ENCODE data around the gene NSMF.

DNA sequence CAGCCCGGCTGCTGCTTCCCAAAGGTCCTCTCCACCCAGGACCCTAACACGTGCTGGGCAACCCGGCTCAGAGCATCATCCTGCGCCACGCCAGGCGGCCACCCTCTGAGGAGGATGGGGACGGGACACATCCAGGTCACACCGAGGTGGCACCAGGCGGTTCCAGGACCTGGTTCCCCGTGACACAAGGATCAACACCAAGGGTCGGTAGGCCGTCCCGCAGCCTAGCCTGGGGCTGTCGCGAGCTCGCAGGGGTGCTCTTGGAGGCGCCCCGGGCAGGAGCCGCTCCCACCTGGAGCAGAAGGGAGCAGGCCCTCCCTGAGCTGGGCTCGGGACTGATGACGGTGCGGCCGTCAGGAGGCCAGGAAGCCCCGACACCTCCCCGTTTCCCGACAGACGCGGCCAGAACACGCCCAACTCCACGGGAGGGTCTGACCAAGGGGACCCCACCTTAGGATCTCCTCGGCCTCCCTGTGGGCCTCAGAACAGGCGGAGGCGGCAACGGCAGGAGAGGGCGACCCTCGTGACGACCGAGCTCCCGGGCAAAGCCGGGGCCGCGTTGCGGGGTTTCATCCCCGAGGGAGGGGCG, 42.5 kb downstream of the NSMF start:
- TF ChIP-seq, protein P1, sequence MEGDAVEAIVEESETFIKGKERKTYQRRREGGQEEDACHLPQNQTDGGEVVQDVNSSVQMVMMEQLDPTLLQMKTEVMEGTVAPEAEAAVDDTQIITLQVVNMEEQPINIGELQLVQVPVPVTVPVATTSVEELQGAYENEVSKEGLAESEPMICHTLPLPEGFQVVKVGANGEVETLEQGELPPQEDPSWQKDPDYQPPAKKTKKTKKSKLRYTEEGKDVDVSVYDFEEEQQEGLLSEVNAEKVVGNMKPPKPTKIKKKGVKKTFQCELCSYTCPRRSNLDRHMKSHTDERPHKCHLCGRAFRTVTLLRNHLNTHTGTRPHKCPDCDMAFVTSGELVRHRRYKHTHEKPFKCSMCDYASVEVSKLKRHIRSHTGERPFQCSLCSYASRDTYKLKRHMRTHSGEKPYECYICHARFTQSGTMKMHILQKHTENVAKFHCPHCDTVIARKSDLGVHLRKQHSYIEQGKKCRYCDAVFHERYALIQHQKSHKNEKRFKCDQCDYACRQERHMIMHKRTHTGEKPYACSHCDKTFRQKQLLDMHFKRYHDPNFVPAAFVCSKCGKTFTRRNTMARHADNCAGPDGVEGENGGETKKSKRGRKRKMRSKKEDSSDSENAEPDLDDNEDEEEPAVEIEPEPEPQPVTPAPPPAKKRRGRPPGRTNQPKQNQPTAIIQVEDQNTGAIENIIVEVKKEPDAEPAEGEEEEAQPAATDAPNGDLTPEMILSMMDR (IDR thresholded peaks at IDR 0.05; ENCODE audit: low read depth, low read length): no peak
- TF ChIP-seq EZH2phosphoT487 (IDR thresholded peaks at IDR 0.05; ENCODE audit: low read depth): no peak
